GM12874 (cell line): ENCODE measurements around the gene OR2Y1.

Source experiments
- CTCF ChIP-seq: IDR thresholded peaks from 2 replicates; pipeline ENCODE4 v1.5.1; 2011; ENCODE audit warnings: low read depth, mild to moderate bottlenecking, control low read depth, low read length, moderate library complexity; ENCODE audit not compliant: insufficient read depth

OR2Y1 gene

GRCh38 chr5:180739958-180740357 is at the start of gene OR2Y1:
Gene OR2Y1 (minus strand): TSS chr5:180740058. CDS start chr5:180740058, 0 bp downstream.
- no peak for TF ChIP-seq CTCF

GRCh38 chr5:180787711-180788431 is 48.0 kb upstream of the OR2Y1 start:
- no peak for TF ChIP-seq CTCF

- no peak for TF ChIP-seq CTCF
Measured at GRCh38 chr5:180786531-180787398, 46.9 kb upstream of the OR2Y1 start.

GRCh38 chr5:180785794-180786221 is 46.0 kb upstream of the OR2Y1 start:
- no peak for TF ChIP-seq CTCF

- no peak for TF ChIP-seq CTCF
Measured at GRCh38 chr5:180785121-180785781, 45.4 kb upstream of the OR2Y1 start.

- TF ChIP-seq CTCF, result peak; percentile 64
Measured at GRCh38 chr5:180784497-180785097, 44.7 kb upstream of the OR2Y1 start.
